ENCODE results near the gene YPEL1. TPM values are rescaled to one million over a fixed set of nuclear protein-coding genes. Genes with fewer than 3 reads are reported as not detected.

The YPEL1 gene
- total RNA-seq, 2 donors from 2014 or later = 2.2 to 2.9 TPM

GRCh38 chr22:21686193-21686608 is 49.4 kb downstream of the YPEL1 start:
- no peak for DNase-seq
- H3K4me1 ChIP-seq = no peaks in the 10 kb centered on the region
- H3K4me3 ChIP-seq = no peak overlapping the region
- H3K36me3 ChIP-seq = peaks cover 8% of the 10 kb centered on the region
- no peak overlapping the region for H3K27ac ChIP-seq
- H3K9ac ChIP-seq (ENCODE audit: low read depth in 2 of 2, low read length in 2 of 2) = no peak overlapping the region
- H3K27me3 ChIP-seq = no peaks in the 10 kb centered on the region
- intact Hi-C loops (cut with DNase I) = no loop called here
- no peak for TF ChIP-seq CTCF (IDR thresholded peaks at IDR 0.05)
- H3K9me3 ChIP-seq = no peaks in the 10 kb centered on the region

- intact Hi-C loops (cut with DNase I) = no loop called here
- Histone ChIP-seq H3K4me3 (no peak overlapping the region), H3K4me1 (no peaks in the 10 kb centered on the region), H3K27ac (no peak overlapping the region), H3K36me3 (peaks cover 8% of the 10 kb centered on the region), H3K27me3 (no peaks in the 10 kb centered on the region), H3K9ac (ENCODE audit: low read depth in 2 of 2, low read length in 2 of 2) (no peak overlapping the region), H3K9me3 (no peaks in the 10 kb centered on the region)
- TF ChIP-seq CTCF (IDR thresholded peaks at IDR 0.05) = no peak
- no peak for DNase-seq
Measured at GRCh38 chr22:21685164-21685513, 50.5 kb downstream of the YPEL1 start.

- H3K9ac ChIP-seq (ENCODE audit: low read depth in 2 of 2, low read length in 2 of 2) = no peak overlapping the region
- H3K36me3 ChIP-seq = peaks cover 8% of the 10 kb centered on the region
- intact Hi-C loops (cut with DNase I) = no loop called here
- no peaks in the 10 kb centered on the region for H3K4me1 ChIP-seq
- H3K9me3 ChIP-seq = no peaks in the 10 kb centered on the region
- H3K4me3 ChIP-seq = no peak overlapping the region
- H3K27me3 ChIP-seq = no peaks in the 10 kb centered on the region
- TF ChIP-seq CTCF (IDR thresholded peaks at IDR 0.05) = no peak
- no peak for DNase-seq
- no peak overlapping the region for H3K27ac ChIP-seq
Measured at GRCh38 chr22:21684492-21685163, 51.0 kb downstream of the YPEL1 start.

DNA sequence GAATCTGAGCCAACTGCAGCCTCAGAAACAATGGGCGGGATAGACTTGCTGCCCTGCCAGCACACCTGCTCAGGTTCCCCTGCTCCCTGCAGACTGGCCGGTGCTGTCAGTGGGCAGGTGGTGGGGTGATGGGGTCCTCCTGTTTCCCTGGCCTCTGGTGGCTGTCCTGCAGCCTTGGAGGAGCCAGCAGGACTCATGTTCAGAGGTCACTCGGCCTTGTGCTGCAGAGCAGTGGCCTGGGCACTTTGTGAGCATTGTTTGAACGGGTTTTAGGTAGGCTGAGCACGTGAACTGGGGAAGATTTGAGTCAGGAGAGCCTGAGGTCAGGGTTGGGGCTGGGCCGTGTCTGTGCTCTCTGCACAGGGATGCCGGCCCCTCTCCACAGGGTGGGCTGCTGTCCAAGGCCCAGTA is 52.2 kb downstream of the YPEL1 start:
- no peak overlapping the region for H3K4me3 ChIP-seq
- no peaks in the 10 kb centered on the region for H3K27me3 ChIP-seq
- H3K4me1 ChIP-seq = no peaks in the 10 kb centered on the region
- no peak overlapping the region for H3K9ac ChIP-seq (ENCODE audit: low read depth in 2 of 2, low read length in 2 of 2)
- H3K27ac ChIP-seq = no peak overlapping the region
- intact Hi-C loops (cut with DNase I) = no loop called here
- DNase-seq = no peak
- H3K36me3 ChIP-seq = peaks cover 8% of the 10 kb centered on the region
- no peak for TF ChIP-seq CTCF (IDR thresholded peaks at IDR 0.05)
- H3K9me3 ChIP-seq = no peaks in the 10 kb centered on the region

- Histone ChIP-seq H3K9me3 (no peaks in the 10 kb centered on the region), H3K4me3 (no peak overlapping the region), H3K27ac (no peak overlapping the region), H3K27me3 (no peaks in the 10 kb centered on the region), H3K4me1 (no peaks in the 10 kb centered on the region), H3K36me3 (peaks cover 8% of the 10 kb centered on the region), H3K9ac (ENCODE audit: low read depth in 2 of 2, low read length in 2 of 2) (no peak overlapping the region)
- intact Hi-C loops (cut with DNase I) = no loop called here
- no peak for DNase-seq
- no peak for TF ChIP-seq CTCF (IDR thresholded peaks at IDR 0.05)
Measured at GRCh38 chr22:21682385-21683175, 53.0 kb downstream of the YPEL1 start.
